Measurements from ENCODE around the gene CMIP.

Gene CMIP

DNA sequence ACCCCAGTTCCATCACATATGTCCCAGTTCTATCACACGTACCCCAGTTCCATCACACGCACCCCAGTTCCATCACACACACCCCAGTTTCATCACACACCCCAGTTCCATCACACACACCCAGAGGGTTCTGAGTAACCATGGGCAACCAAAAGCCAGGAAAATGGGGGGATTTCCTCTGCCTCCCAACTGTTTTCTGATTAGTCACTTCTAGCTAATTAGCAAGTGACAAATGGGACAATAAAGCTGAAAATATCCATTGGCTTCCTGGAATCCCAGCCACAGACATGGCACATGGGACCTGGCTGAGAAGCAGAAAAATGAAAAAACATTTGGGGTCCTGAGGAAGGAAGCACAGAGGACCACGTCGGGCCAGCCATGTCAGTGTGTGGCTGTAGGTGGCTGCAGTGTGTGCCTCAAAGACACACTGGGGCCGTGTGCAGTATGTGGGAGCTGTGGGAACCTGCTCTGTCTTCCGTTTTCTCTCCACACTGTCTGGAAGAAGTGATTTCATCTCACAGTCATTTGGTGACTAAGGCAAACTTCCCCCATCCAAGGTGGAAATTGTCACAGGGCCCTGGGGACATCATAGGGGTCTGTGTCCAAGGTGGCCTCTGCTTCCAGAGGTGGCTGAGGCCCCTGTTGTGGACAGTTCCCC is 106.7 kb downstream of the CMIP start:
- DNase-seq (ENCODE audit: low read depth): no peak

DNA sequence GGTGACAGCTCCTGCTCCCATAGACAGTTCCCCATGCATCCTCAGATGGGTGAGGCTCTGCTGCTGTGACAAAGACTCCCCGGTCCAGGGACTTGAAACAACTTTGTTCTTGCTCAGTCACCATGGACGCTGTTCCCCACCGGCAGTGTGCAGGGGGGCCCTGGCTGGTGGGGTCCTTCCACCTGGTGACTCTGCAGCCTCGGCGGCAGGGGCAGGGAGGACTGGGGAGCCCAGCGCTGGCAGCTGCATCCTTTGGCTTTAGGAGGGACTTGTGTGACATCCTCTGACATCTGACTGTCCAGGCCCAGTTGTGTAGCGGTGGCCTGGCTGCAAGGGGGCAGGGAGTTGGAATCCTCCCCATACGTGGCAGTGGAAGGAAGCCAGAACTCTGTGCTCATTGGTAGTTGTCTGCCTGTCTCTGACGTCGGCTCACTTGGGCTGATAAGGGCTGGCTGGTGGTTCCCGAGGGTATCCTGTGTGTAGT is 107.3 kb downstream of the CMIP start:
- no peak for DNase-seq (ENCODE audit: low read depth)

DNA sequence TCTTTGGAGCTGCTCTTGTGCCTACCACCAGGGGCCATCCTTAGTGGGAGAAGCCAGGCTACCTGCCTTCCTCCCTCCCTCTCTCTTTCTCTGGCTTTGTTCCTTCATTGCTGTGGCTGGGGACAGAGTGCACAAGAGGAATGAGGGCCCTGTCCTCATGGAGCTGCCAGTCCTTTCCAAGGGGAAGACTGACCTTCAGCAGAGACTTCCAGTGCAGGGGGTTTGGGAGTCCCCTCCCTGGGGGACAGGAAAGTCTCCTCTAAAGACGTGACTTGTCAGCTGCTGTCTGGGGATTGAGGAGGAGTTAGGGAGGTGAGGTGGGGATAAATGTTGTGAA is 108.1 kb downstream of the CMIP start:
- DNase-seq (ENCODE audit: low read depth): no peak

DNA sequence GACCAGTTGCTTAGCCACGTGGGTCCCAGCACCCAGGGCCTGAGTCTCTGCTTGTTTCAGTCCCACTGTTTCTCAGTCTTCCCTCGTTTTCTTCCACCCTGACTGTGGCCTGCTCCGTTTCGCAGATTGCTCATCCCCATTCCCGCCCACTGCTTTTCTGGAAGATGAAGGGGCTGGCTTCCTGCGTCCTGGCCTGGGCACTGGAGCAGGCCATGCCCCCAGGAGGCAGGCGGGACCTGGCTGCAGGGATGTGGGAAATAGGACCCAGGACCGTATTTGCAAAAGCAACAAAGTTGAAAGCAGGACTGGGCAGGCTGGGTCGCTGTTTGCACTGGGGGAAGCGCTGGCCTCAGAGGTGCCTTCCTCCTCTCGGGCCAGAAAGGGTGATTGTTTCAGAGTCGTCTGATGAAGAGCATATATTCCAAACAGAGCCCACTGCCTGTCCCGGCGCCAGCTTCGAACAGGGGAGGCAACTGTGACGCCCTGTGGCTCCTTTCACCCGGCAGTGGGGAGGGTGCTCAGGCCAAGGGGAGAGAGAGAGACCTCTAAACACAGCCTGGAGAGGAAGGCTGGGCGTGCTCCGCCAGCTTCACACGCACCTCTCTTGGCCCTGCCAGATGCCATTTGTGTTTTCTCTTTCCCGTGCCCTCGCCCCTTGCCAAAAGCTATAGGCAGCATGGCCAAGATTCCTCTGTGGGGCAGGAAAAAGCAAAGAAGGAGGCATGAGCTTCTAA is 108.6 kb downstream of the CMIP start:
- DNase-seq (ENCODE audit: low read depth): no peak

DNA sequence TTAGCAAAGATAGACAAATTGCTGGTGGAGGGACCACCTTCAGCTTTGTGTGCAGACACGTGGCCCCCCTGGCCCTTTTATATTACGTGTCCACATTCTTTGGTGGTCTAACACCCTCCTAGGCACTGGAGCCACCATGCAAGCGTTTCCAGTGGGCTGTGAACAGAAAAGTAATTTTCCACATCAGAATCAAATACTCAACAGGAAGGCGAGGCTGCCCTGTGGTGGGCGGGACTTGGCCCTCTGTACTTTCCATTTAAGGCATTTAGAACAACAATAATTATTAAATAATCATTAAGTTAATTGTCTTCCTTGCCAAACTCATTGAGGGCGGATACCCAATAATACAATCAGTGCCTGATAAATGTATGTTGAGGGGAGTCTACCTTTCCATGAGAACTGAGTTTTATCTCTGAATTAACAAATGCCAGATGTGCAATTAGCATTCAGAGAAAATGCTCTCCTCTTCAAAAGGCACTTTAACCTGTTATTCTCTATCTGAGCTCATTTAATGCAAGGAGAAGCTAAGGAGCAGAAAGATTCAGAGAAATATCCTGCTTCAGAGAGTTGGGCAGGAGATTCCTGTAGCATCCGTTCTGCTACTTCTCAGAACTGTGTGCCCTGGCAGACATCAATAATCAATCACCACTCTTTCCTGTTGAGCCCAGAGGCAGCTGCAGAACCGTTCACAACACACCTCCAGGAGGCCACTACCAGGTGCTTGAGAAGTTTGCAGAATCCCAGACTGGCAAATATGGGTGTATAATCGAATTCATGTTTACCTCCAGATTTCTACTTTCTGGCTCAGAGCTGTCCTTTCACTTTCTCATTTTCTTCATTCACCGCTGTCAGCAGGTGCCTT is 109.4 kb downstream of the CMIP start:
- DNase-seq (ENCODE audit: low read depth): no peak

DNA sequence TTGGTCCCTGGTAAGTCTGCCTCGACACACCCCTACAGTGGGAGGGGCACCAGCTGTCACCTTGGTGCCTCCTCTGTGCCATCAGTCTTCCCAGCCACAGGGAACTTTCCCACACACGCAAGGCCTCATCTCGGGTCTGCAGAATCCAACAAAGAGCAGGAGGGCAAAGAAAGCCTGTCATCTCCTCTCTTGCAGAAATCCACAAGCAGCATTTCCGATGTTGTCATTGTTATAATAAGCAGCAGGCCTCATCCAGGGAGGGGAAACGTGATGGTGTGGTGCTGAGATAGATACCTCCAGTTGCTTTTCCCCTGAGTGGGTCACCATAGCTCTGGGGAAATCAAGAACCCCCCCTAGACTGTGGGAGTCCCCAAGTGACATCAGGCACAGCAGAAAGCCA is 110.4 kb downstream of the CMIP start:
- no peak for DNase-seq (ENCODE audit: low read depth)

DNA sequence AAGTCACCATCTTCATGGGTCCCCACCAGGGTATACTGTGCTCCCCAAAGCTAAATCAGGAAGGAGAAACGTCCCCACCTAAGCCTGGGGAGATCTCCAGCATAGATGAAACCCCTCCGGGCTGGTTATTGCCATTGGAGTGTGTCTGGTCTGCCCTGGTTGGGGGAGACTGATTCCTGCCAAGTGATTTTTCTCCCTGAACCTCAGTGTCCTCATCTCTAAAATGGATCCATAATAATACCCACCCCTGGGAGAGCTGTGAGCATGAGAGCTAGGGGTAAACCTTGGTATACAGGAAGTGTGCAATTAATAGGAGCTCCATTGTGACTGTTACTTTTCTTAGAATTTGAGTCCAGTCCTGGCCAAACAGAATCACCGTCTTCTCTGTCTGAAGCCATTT is 111.1 kb downstream of the CMIP start:
- no peak for DNase-seq (ENCODE audit: low read depth)

DNA sequence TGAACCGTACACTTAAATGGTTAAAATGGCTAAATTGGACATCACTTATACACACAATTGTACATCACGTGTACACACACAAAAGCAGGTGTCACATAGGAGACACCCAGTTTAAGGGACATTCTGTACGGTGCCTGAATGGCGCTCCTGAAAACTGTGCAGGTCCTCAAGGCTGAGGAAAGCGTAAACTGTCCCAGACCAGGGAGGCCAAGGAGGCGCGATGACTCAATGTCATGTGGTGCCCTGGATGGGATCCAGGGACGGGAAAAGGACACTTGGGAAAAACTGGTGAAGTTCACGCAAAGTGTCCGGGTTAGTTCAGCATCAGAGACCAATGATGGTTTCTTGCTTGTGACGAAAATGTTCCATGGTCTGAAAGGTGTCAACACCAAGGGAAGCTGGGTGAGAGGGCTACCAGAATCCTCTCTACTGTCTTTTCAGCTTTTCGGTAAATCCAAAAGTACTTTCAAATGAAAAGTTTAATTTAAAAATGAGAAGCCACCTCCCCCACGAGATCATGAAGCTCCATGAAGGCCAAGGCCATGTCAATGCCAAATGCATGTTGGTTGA is 112.2 kb downstream of the CMIP start:
- no peak for DNase-seq (ENCODE audit: low read depth)

DNA sequence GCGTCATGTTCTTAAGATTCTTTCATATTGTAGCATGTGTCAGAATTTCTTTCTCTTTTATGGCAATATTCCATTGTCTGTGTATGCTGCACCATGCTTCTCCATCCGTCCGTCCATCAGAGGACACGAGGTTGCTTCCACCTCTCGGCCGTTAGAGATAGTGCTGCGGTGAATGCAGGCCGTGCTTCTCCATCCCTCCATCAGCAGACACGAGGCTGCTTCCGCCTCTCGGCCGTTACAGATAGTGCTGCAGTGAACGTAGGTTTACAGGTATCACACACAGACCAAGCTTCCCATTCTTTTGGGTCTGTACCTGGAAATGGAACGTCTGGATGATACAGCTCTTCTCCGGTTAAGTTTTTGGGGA is 113.5 kb downstream of the CMIP start:
- no peak for DNase-seq (ENCODE audit: low read depth)

DNA sequence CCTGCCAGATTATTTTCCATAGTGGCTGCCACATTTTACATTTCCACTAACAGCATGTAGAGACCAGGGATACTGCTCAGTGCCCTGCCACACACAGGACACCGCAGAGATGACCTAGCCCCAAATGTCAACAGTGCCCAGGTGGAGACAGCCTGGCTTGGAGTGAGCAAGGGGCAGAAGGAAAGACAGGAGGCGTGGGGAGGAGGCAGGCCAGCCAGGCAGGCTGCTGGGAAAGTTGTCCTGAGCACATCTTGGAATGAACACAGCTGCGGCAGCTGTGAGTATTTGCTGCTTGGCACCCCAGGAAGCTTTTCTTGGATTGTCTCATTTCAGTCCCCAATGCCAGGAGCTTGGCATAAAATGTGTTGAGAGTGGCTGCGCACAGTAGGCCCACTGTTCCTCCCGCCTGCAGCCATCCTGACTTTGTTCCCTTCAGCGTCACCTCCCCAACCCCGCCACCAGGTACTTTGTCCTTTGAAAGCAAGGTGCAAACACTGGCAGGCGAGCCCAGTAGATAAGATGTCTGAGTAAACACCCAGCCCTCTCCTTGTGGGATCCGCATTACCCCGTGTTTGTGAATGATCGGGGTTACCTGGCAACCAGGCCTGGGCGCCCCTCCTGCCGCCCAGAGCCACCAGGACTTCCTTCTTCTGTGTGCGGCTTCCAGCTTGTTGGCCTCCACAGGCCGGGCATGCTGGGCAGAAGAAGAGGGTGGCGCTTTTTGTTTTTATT is 114.0 kb downstream of the CMIP start:
- DNase-seq (ENCODE audit: low read depth): no peak

DNA sequence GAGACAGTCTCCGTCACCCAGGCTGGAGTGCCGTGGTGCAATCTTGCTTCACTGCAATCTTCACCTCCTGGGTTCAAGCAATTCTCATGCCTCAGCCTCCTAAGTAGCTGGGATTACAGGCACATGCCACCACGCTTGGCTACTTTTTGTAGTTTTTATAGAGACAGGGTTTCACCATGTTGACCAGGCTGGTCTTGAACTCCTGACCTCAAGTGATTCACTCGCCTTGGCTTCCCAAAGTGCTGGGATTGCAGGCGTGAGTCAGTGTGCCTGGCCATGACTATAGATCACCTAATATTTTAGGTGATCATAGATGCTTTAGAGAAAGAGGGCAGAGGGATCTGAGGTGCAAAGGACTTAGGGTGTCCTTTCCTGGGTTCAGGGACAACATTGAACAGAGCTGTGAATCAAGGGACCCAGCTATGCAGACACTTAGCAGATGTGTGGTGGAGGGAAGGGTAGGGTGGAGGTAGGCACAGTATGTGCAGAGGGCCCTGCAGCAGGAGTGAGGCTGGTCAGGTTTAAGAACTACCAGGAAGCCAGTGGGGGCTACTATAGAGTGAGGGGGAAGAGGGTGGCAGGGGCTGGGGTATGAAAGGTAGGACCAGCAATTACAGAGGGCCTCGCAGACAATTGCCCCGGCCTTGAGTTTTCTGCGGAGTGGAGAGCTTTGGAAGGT is 116.5 kb downstream of the CMIP start:
- DNase-seq (ENCODE audit: low read depth): no peak

DNA sequence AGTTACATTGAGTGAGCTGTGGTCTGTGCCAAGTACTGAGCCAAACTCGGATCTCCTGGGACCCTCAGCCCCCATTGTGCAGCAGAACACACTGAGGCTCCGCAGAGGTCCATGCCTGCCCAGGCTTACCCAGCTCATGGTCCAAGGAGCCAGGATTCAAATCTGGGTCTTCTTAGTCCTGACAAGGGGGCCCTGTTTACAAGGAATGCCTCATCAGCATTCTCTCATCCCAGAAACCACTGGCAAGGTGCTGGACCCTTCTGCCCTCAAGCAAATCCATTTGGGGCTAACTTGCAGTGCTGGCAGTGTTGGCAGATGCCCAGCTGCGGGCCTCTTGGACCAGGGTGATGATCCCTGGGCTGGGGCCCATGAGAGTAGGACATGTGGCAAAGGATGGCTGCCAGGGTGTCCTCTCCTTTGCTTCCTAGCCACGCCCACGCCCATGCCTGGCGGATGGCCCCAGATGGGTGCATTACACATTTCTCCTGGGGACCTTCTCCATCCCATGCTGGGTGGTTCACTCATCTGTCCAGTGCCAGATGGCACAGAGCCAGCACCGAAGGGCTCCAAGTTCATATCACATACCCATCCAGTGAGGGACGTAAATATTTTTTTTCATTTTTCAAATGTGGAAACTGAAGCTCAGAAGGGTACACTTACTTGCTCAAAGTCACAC is 117.7 kb downstream of the CMIP start:
- DNase-seq (ENCODE audit: low read depth): no peak

DNA sequence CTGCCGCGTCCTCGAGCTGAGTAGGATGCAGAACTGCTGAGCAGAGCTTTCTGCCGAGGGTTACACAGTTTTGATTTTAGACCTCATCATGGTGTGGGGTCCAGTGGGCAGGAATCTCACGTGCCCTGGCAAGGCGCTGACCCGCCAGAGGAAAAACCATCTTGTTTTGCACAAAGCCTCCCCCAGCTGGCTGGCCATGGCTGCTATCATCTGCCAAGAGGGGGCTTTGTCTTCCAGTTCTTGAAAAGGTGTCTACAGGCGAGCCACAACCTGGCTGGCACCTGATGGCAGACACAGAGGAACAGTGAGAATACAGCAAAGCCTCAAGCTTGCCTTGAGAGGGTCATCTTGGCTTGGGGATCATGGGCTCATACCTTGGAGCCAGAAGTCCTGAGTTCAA is 118.3 kb downstream of the CMIP start:
- no peak for DNase-seq (ENCODE audit: low read depth)

DNA sequence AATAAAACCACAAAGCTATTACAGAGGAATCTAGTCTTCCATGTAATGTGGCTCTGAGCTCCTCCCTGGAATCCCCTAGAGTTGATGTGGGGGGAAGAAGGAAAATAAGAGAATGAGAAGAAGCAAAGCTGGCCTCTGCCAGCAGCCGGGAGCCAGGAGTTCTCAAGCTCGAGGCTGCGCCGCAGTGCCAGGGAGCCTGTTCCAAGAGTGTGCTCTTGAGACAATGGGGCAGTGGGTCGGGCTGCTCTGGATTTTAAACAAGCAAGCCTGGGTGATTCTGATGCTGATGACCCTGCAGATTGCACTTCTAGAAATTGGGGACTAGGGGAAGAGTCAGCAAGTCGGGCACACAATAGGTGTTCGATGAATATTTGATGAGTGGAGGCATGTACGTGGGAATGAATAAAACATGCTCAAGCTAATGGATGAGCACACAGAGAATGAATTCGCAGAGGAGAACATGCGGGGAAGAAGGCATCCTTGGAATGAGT is 119.9 kb downstream of the CMIP start:
- DNase-seq (ENCODE audit: low read depth): no peak

DNA sequence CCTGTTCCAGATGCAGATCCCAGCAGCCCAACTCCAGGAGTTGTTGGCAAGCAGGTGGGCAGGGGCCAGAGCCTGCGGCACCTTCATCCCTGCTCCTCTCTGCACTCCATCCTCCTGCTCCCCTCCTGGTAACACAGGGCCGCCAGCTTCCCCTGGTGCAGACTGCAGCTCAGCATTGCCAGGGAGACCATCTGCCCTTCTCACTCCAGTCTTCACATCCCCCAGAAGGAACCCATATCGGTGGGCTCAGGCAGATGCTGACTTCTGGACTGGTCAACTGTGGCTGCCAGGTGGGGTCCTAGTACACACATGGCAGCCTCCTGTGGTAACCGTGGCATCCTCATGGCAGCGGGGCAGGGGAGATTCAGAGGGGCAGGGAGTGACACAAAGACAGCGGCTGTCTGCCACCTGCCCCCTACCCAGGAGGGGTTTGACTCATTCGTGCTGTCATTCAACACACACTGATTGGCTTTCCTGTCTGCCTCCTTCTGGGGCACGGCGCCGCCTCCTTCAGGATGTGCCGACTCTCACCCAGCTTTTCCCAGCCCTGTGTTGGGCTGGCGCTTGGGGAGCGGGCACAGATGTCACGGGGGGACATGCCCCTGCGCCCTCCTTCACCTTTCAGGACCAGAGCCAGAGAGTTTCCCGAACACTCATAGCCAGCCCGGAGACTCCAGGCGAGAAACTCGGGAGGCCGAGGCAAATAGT is 120.9 kb downstream of the CMIP start:
- DNase-seq (ENCODE audit: low read depth): no peak

DNA sequence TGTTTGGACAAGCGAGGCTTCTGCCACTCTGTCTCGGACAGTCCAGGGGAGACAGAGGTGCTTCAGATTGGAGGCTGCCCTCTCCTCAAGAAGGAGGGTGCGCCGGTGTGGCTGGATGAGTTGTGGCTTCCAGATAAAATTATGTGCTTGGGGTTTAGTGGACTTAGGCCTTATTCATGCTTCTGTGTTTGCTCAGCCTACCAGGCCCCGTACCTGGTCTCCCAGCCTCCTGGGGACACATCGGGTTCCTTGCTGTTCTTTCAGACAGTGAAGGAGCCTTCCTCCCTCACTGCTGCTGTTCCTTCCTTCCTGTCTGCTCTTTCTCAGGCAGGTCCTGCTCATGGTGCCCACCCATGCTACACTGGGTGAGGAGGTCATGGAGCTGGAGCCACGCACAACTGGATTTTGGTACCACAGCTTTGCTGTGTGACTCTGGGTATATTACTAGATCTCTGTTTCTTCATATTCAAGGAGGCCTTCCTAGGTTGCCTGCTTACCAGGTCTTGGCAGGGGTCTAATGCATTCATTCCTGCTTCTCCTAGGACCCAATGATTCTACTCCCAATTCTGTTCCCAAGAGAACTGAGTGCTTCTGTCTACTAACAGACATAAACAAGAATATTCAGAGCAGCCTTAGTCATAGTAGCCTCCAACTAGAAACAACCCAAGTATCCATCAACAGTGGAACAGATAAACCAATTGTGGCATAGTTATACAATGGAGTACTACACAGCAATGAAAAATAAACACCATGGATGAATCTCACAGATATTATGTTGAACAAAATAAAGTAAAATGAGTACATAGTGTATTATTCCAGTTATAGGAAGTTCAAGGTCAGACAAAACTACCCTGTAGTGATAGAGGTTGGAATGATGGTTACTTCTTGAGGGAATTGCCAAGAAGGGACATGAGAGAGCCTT is 121.7 kb downstream of the CMIP start:
- no peak for DNase-seq (ENCODE audit: low read depth)

DNA sequence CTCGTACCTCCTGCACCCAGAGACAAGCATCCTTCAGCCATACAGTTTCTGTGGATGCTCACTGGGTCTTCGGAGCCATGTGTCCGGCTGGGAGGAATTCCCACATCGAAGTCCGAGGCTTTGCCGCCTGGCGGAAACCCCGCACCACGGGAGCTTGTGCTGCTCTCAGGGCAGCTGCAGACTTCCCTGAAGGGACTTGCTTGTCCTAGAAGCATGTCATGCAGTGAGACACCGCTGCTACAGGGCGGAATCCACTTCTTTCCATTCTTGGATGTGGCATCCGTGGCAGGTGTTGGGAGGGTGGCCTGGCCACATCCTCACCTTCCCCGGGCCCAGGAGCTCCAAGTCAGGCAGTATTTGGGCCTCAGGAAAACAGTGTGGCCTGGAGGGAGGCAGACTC is 122.5 kb downstream of the CMIP start:
- no peak for DNase-seq (ENCODE audit: low read depth)

DNA sequence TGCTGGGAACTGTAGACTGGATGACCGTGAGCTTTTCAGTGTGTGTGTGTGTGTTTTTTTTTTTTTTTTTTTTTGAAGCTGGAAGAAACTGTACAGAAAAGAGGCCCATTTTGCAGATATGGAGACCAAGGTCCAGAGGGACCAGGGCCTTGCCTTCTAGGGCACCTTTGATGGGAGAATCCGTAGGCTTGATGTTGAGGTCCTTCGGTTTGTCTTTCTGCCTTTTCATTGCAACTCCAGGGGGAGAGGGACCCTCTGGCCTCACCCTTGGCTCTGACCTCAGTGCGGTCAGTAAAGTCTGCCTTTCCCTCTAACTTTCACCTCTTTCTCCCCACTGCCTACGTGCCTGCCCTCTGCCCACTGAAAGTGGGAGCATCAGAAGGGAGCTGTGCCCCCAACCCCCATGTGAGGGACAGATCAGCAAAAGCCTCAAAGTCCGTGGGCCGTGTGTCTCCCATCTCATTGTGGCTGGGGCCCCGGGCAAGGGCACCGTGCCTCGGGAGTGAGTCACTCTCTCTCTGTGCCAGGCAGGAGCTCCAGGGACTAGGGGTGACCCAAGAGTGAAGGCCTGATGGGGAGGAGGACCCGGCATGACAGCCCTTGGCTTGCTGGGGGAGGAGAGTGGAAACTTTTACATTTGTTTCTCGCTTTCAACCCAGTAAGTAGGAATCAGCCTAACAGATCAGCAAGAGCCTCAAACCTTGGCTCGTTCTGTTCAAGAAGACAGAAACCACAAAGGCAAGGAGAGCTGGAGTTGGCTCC is 123.6 kb downstream of the CMIP start:
- peak; percentile 48 for DNase-seq (ENCODE audit: low read depth)
